ENCODE results near the gene CETN1. TPM values are rescaled to one million over a fixed set of nuclear protein-coding genes. Genes with fewer than 3 reads are reported as not detected.

CETN1 gene
- total RNA-seq, 2 experiments from 2014 or later, result not detected

- Mint-ChIP-seq H3K4me1 (peaks cover 8% of the 10 kb centered on the region), H3K27ac (no peak overlapping the region), H3K36me3 (no peaks in the 10 kb centered on the region), H3K9me3 (ENCODE audit: low read depth) (no peaks in the 10 kb centered on the region), H3K4me3 (no peak overlapping the region), H3K27me3 (peaks cover 41% of the 10 kb centered on the region)
- DNase-seq (no peak), ATAC-seq (peak; percentile 72)
- CTCF ChIA-PET, result no interaction called here
These were observed 16.2 kb downstream of the CETN1 start for GRCh38 chr18:596288-596881.

- Mint-ChIP-seq H3K27ac (no peak overlapping the region), H3K9me3 (ENCODE audit: low read depth) (no peaks in the 10 kb centered on the region), H3K36me3 (no peaks in the 10 kb centered on the region), H3K27me3 (peaks cover 45% of the 10 kb centered on the region), H3K4me3 (no peak overlapping the region), H3K4me1 (peaks cover 8% of the 10 kb centered on the region)
- ATAC-seq (no peak), DNase-seq (no peak)
- CTCF ChIA-PET, result interaction anchor here (1.2 kb wide), 1 partner anchor 20 kb away, joined by 3 read pairs; no protein-coding TSS in a partner anchor
These were observed 18.0 kb downstream of the CETN1 start for GRCh38 chr18:598124-598589.

GRCh38 chr18:600107-600506, 19.9 kb downstream of the CETN1 start:
- no peaks in the 10 kb centered on the region for H3K36me3 Mint-ChIP-seq
- H3K9me3 Mint-ChIP-seq (ENCODE audit: low read depth), result no peaks in the 10 kb centered on the region
- no peak overlapping the region for H3K27ac Mint-ChIP-seq
- no peak overlapping the region for H3K4me3 Mint-ChIP-seq
- CTCF ChIA-PET, result no interaction called here
- peaks cover 8% of the 10 kb centered on the region for H3K4me1 Mint-ChIP-seq
- H3K27me3 Mint-ChIP-seq, result peaks cover 40% of the 10 kb centered on the region
- DNase-seq (no peak), ATAC-seq (no peak)

GRCh38 chr18:604771-605170, 24.6 kb downstream of the CETN1 start:
- no peak overlapping the region for H3K4me3 Mint-ChIP-seq
- H3K9me3 Mint-ChIP-seq (ENCODE audit: low read depth), result no peaks in the 10 kb centered on the region
- no peaks in the 10 kb centered on the region for H3K36me3 Mint-ChIP-seq
- no peak overlapping the region for H3K27ac Mint-ChIP-seq
- ATAC-seq (no peak), DNase-seq (no peak)
- CTCF ChIA-PET, result no interaction called here
- no peaks in the 10 kb centered on the region for H3K4me1 Mint-ChIP-seq
- H3K27me3 Mint-ChIP-seq, result peaks cover 18% of the 10 kb centered on the region

GRCh38 chr18:607930-608329, 27.8 kb downstream of the CETN1 start:
- Mint-ChIP-seq H3K36me3 (no peaks in the 10 kb centered on the region), H3K4me3 (no peak overlapping the region), H3K4me1 (no peaks in the 10 kb centered on the region), H3K27me3 (peaks cover 5% of the 10 kb centered on the region), H3K27ac (no peak overlapping the region), H3K9me3 (ENCODE audit: low read depth) (no peaks in the 10 kb centered on the region)
- DNase-seq, result no peak
- CTCF ChIA-PET, result no interaction called here
- ATAC-seq, result no peak

- H3K27ac Mint-ChIP-seq, result no peak overlapping the region
- DNase-seq, result no peak
- ATAC-seq, result no peak
- CTCF ChIA-PET, result no interaction called here
- no peak overlapping the region for H3K4me3 Mint-ChIP-seq
- no peaks in the 10 kb centered on the region for H3K36me3 Mint-ChIP-seq
- no peaks in the 10 kb centered on the region for H3K4me1 Mint-ChIP-seq
- no peaks in the 10 kb centered on the region for H3K9me3 Mint-ChIP-seq (ENCODE audit: low read depth)
- H3K27me3 Mint-ChIP-seq, result peaks cover 7% of the 10 kb centered on the region
These were observed 30.2 kb downstream of the CETN1 start for GRCh38 chr18:610214-610928.

GRCh38 chr18:612156-612555, 32.0 kb downstream of the CETN1 start:
- no peak overlapping the region for H3K4me3 Mint-ChIP-seq
- H3K27ac Mint-ChIP-seq, result no peak overlapping the region
- no peaks in the 10 kb centered on the region for H3K4me1 Mint-ChIP-seq
- no peaks in the 10 kb centered on the region for H3K36me3 Mint-ChIP-seq
- ATAC-seq, result no peak
- no peak for DNase-seq
- H3K9me3 Mint-ChIP-seq (ENCODE audit: low read depth), result no peaks in the 10 kb centered on the region
- CTCF ChIA-PET, result interaction anchor here (1.7 kb wide), 1 partner anchor 30 kb away, joined by 3 read pairs; no protein-coding TSS in a partner anchor
- peaks cover 12% of the 10 kb centered on the region for H3K27me3 Mint-ChIP-seq

- Mint-ChIP-seq H3K9me3 (ENCODE audit: low read depth) (no peaks in the 10 kb centered on the region), H3K4me3 (no peak overlapping the region), H3K27ac (no peak overlapping the region), H3K36me3 (no peaks in the 10 kb centered on the region), H3K4me1 (no peaks in the 10 kb centered on the region), H3K27me3 (peaks cover 23% of the 10 kb centered on the region)
- DNase-seq (no peak), ATAC-seq (no peak)
- CTCF ChIA-PET, result interaction anchor here (1.3 to 2.2 kb wide), 3 partner anchors 8 to 28 kb away, joined by 3 to 8 read pairs (median 4); no protein-coding TSS in a partner anchor
These were observed 34.0 kb downstream of the CETN1 start for GRCh38 chr18:614193-614592.

GRCh38 chr18:615092-615521, 34.9 kb downstream of the CETN1 start:
- DNase-seq (no peak), ATAC-seq (no peak)
- CTCF ChIA-PET, result interaction anchor here (1.2 to 2.2 kb wide), 3 partner anchors 9 to 98 kb away, joined by 4 to 8 read pairs (median 6); partner anchors contain the start of gene ENOSF1
- no peaks in the 10 kb centered on the region for H3K4me1 Mint-ChIP-seq
- no peak overlapping the region for H3K4me3 Mint-ChIP-seq
- no peak overlapping the region for H3K27ac Mint-ChIP-seq
- no peaks in the 10 kb centered on the region for H3K9me3 Mint-ChIP-seq (ENCODE audit: low read depth)
- H3K27me3 Mint-ChIP-seq, result peaks cover 32% of the 10 kb centered on the region
- H3K36me3 Mint-ChIP-seq, result no peaks in the 10 kb centered on the region

- Mint-ChIP-seq H3K4me1 (no peaks in the 10 kb centered on the region), H3K36me3 (no peaks in the 10 kb centered on the region), H3K27ac (no peak overlapping the region), H3K27me3 (peaks cover 36% of the 10 kb centered on the region), H3K4me3 (no peak overlapping the region), H3K9me3 (ENCODE audit: low read depth) (no peaks in the 10 kb centered on the region)
- DNase-seq (no peak), ATAC-seq (no peak)
- CTCF ChIA-PET, result interaction anchor here (0.5 to 1.6 kb wide), 5 partner anchors 9 to 483 kb away, joined by 4 to 6 read pairs (median 4); partner anchors contain the start of gene ENOSF1
These were observed 35.6 kb downstream of the CETN1 start for GRCh38 chr18:615773-616172.

- peaks cover 41% of the 10 kb centered on the region for H3K27me3 Mint-ChIP-seq
- ATAC-seq (no peak), DNase-seq (no peak)
These were observed 36.3 kb downstream of the CETN1 start for GRCh38 chr18:616380-616995.

GRCh38 chr18:617970-618504, 37.9 kb downstream of the CETN1 start:
- DNase-seq (no peak), ATAC-seq (no peak)
- Mint-ChIP-seq H3K27me3 (peaks cover 43% of the 10 kb centered on the region), H3K4me3 (no peak overlapping the region), H3K27ac (no peak overlapping the region), H3K4me1 (no peaks in the 10 kb centered on the region), H3K36me3 (no peaks in the 10 kb centered on the region), H3K9me3 (ENCODE audit: low read depth) (no peaks in the 10 kb centered on the region)
- CTCF ChIA-PET, result interaction anchor here (0.7 to 1.9 kb wide), 3 partner anchors 9 to 484 kb away, joined by 3 to 8 read pairs (median 4); no protein-coding TSS in a partner anchor

More at GRCh38 chr18:616380-616995, 36.3 kb downstream of the CETN1 start:
- Mint-ChIP-seq H3K27ac (no peak overlapping the region), H3K4me3 (no peak overlapping the region), H3K9me3 (ENCODE audit: low read depth) (no peaks in the 10 kb centered on the region), H3K4me1 (no peaks in the 10 kb centered on the region), H3K36me3 (no peaks in the 10 kb centered on the region)
- CTCF ChIA-PET, result interaction anchor here (1.1 to 1.6 kb wide), 3 partner anchors 9 to 96 kb away, joined by 4 read pairs; partner anchors contain the start of gene ENOSF1

- CTCF ChIA-PET, result interaction anchor here (1.1 to 1.9 kb wide), 3 partner anchors 9 to 221 kb away, joined by 3 to 8 read pairs (median 4); no protein-coding TSS in a partner anchor
- H3K4me1 Mint-ChIP-seq, result no peaks in the 10 kb centered on the region
- H3K27me3 Mint-ChIP-seq, result peaks cover 43% of the 10 kb centered on the region
- no peak overlapping the region for H3K27ac Mint-ChIP-seq
- no peaks in the 10 kb centered on the region for H3K36me3 Mint-ChIP-seq
- H3K4me3 Mint-ChIP-seq, result no peak overlapping the region
- H3K9me3 Mint-ChIP-seq (ENCODE audit: low read depth), result no peaks in the 10 kb centered on the region
- ATAC-seq (no peak), DNase-seq (no peak)
These were observed 38.4 kb downstream of the CETN1 start for GRCh38 chr18:618618-619017.

Data from activated CD8-positive, alpha-beta memory T cell treated with anti-CD3 and anti-CD28 coated beads, Interleukin-2, amount 10 ng/mL, durations not matched to agents 7 days and 5 days (primary cell).